D721Med (cell line): Measurements from ENCODE around the gene MUC15.

Experiments
- DNase-seq: peaks from one replicate; pipeline ENCODE4 v3.0.0; 2011; ENCODE audit warnings: low spot score; ENCODE audit not compliant: insufficient read length
- FAIRE-seq: peaks from 2 replicates; lab custom pipeline; 2011; peaks lifted over from hg19 to GRCh38; lab: Jason Lieb, UNC
- TF ChIP-seq, protein P1 (sequence below): IDR thresholded peaks from 2 replicates; pipeline ENCODE4 v1.5.1; 2012; ENCODE audit warnings: mild to moderate bottlenecking, control low read depth; ENCODE audit not compliant: insufficient read depth; ENCODE audit errors: missing control alignments

MUC15 gene

GRCh38 chr11:26551186-26551801 lies 20.8 kb downstream of the MUC15 start:
- FAIRE-seq: no peak

DNA sequence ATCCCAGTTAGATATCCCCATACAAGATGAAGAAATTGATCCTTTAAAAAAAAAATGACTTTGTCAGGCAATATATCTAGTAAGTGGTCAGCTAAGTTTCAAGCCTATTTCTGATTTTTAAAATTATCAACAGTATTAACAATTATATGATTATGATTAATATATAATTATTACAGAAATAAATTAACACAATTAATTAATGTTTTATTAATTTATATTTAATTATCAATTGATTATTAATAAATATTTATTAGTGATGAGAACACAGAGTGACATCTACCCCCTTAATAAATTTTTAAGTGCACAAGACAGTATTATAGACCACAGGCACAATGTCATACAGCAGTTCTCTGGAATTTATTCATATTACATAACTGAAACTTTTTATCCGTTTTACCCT lies 22.0 kb downstream of the MUC15 start:
- FAIRE-seq (no peak), DNase-seq (no peak)
- TF ChIP-seq, protein P1, sequence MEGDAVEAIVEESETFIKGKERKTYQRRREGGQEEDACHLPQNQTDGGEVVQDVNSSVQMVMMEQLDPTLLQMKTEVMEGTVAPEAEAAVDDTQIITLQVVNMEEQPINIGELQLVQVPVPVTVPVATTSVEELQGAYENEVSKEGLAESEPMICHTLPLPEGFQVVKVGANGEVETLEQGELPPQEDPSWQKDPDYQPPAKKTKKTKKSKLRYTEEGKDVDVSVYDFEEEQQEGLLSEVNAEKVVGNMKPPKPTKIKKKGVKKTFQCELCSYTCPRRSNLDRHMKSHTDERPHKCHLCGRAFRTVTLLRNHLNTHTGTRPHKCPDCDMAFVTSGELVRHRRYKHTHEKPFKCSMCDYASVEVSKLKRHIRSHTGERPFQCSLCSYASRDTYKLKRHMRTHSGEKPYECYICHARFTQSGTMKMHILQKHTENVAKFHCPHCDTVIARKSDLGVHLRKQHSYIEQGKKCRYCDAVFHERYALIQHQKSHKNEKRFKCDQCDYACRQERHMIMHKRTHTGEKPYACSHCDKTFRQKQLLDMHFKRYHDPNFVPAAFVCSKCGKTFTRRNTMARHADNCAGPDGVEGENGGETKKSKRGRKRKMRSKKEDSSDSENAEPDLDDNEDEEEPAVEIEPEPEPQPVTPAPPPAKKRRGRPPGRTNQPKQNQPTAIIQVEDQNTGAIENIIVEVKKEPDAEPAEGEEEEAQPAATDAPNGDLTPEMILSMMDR: no peak

More at GRCh38 chr11:26551186-26551801, 20.8 kb downstream of the MUC15 start:
- no peak for DNase-seq
- TF ChIP-seq, protein P1: peak; percentile 47

GRCh38 chr11:26549176-26549575 lies 22.9 kb downstream of the MUC15 start:
- no peak for FAIRE-seq
- TF ChIP-seq, protein P1: no peak
- no peak for DNase-seq

DNA sequence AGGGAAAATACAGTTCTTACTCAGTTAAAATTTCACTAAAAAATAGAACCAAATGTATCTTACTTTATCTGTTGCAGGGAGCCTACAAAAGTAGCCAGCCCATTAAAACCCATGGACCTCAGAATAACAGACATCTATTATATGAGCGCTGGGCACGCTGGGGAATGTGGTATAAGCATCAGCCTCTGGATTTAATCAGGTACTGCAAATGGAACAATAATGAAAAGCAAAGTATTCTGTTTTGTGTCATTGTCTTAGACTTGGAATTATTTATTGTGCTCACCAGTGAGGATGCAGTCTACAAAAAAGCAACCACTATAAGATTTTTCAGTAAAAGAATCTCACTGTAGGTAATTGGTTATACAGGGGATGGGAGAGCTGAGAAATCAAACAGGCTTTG lies 30.2 kb downstream of the MUC15 start:
- TF ChIP-seq, protein P1: no peak
- DNase-seq (no peak), FAIRE-seq (no peak)

GRCh38 chr11:26539517-26539916 lies 32.5 kb downstream of the MUC15 start:
- DNase-seq (no peak), FAIRE-seq (no peak)
- TF ChIP-seq, protein P1: no peak

DNA sequence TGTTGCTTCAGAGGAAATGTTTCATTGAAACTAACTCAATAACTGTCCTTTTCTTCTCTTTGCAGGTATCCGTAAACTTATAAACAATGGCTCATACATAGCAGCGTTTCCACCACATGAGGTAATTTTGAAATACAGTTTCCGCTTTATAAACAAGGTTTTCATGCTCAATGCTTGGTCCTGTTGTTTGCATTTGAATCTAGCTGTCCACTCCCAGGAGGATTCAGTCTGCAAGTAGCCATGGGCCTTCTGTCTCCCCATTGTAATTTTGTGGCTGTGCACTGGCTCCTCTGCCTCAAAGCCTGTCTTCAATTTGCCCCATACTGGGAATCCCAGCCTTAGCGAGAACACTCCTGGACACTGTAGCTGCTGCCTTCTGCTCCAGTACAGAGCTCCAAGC lies 34.7 kb downstream of the MUC15 start:
- FAIRE-seq (no peak), DNase-seq (no peak)
- TF ChIP-seq, protein P1: no peak

DNA sequence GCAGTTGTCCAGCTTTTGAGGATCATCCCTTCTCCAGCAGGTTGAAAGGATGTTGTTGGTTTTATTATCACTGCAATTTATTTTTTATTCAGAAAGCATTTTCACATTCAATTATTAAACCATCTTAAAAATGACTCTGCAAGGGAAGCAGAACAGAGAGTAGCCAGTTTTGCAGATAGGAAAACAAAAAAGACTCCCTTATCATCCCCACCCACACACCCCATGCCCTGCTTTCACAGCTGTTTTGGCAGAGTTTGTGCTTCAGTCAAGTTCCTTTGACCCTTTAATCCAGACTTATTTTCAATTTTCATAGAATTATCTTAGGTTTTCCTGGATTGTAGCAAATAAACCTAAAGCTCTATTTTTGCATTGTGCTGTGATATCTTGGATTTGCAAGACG lies 44.4 kb downstream of the MUC15 start:
- DNase-seq (no peak), FAIRE-seq (no peak)
- TF ChIP-seq, protein P1: no peak
